DND-41 (cell line): ENCODE data around the gene ST14.

Source experiments
- ATAC-seq: fragments of 200-7000 bp; cut with Tn5 transposase; 3 replicates; pipeline ENCODE4 v1.9.1; 2021; ENCODE audit warnings: low read depth; ENCODE audit not compliant: insufficient read depth
- DNase-seq: peaks from one replicate; pipeline ENCODE4 v3.0.0-alpha.2; 2020
- H2AFZ ChIP-seq: 2 replicates; pipeline ENCODE4 v1.6.0; 2012; ENCODE audit warnings: low read depth, low read length
- H3K27ac ChIP-seq: 2 replicates; pipeline ENCODE4 v1.5.1; 2012; ENCODE audit warnings: low read length, inconsistent platforms
- H3K27me3 ChIP-seq: fragments of 200-600 bp; sonication (generic); 2 replicates; pipeline ENCODE4 v1.6.0; 2012; ENCODE audit warnings: low read length, mild to moderate bottlenecking, inconsistent platforms; ENCODE audit not compliant: insufficient read depth, poor library complexity
- H3K36me3 ChIP-seq: 2 replicates; pipeline ENCODE4 v1.5.1; 2012; ENCODE audit warnings: low read length, inconsistent platforms; ENCODE audit not compliant: insufficient read depth
- H3K4me1 ChIP-seq: 2 replicates; pipeline ENCODE4 v1.5.1; 2012; ENCODE audit warnings: mild to moderate bottlenecking, low read length; ENCODE audit not compliant: insufficient read depth
- H3K4me2 ChIP-seq: 2 replicates; pipeline ENCODE4 v1.6.0; 2012; ENCODE audit warnings: mild to moderate bottlenecking, moderate library complexity, low read length, inconsistent platforms; ENCODE audit not compliant: insufficient read depth
- H3K4me3 ChIP-seq, 2 experiments: fragments of 200-600 bp in 1 of 2; shearing (Covaris generic) in 1 of 2; 2 replicates each; pipeline ENCODE4 v1.5.1; 2012 to 2016; ENCODE audit warnings: inconsistent platforms in 2 of 2, low read length in 2 of 2, mild to moderate bottlenecking in 2 of 2, low read depth in 1 of 2, moderate library complexity in 1 of 2
- H3K79me2 ChIP-seq: 2 replicates; pipeline ENCODE4 v1.6.0; 2012; ENCODE audit warnings: low read length, inconsistent platforms; ENCODE audit not compliant: insufficient read depth
- H3K9ac ChIP-seq: 2 replicates; pipeline ENCODE4 v1.6.0; 2012; ENCODE audit warnings: low read depth, mild to moderate bottlenecking, inconsistent platforms, low read length, moderate library complexity
- H3K9me3 ChIP-seq: 2 replicates; pipeline ENCODE4 v1.5.1; 2012; ENCODE audit warnings: low read length, moderate library complexity, mild to moderate bottlenecking, inconsistent platforms; ENCODE audit not compliant: insufficient read depth, severe bottlenecking
- H4K20me1 ChIP-seq: 2 replicates; pipeline ENCODE4 v1.6.0; 2012; ENCODE audit warnings: low read length; ENCODE audit not compliant: insufficient read depth
- CTCF ChIP-seq: IDR thresholded peaks from 2 replicates; pipeline ENCODE4 v1.5.1; 2012; ENCODE audit warnings: borderline replicate concordance, low read length, moderate library complexity, mild to moderate bottlenecking; ENCODE audit not compliant: poor library complexity, severe bottlenecking; ENCODE audit errors: extremely low read depth
- EZH2 ChIP-seq: IDR thresholded peaks from 3 replicates; pipeline ENCODE4 v1.6.1; 2012; ENCODE audit warnings: borderline replicate concordance, low read depth, mild to moderate bottlenecking, moderate library complexity, low read length, inconsistent platforms; ENCODE audit not compliant: severe bottlenecking

ST14 gene

GRCh38 chr11:130174642-130175041 lies 15.1 kb downstream of the ST14 start:
- Histone ChIP-seq H3K4me2 (no peak overlapping the region), H3K27me3 (no peaks in the 10 kb centered on the region), H3K9me3 (no peaks in the 10 kb centered on the region), H3K79me2 (no peaks in the 10 kb centered on the region), H3K27ac (no peak overlapping the region), H2AFZ (no peak overlapping the region), H3K4me1 (no peaks in the 10 kb centered on the region), H4K20me1 (no peaks in the 10 kb centered on the region), H3K36me3 (no peaks in the 10 kb centered on the region), H3K9ac (no peak overlapping the region), H3K4me3 (no peak overlapping the region)
- TF ChIP-seq CTCF (no peak), EZH2 (no peak)
- DNase-seq (no peak), ATAC-seq (no peak)

- no peak for TF ChIP-seq CTCF
- no peak for TF ChIP-seq EZH2
Measured at GRCh38 chr11:130175898-130176297, 16.3 kb downstream of the ST14 start.

GRCh38 chr11:130177782-130178181 lies 18.2 kb downstream of the ST14 start:
- H3K4me1 ChIP-seq, result no peaks in the 10 kb centered on the region
- H3K27ac ChIP-seq, result no peak overlapping the region
- H3K36me3 ChIP-seq, result no peaks in the 10 kb centered on the region
- H3K79me2 ChIP-seq, result no peaks in the 10 kb centered on the region
- H3K4me3 ChIP-seq, result no peak overlapping the region
- no peak overlapping the region for H2AFZ ChIP-seq
- DNase-seq, result no peak
- no peak for ATAC-seq
- no peaks in the 10 kb centered on the region for H4K20me1 ChIP-seq
- no peaks in the 10 kb centered on the region for H3K9me3 ChIP-seq
- TF ChIP-seq CTCF (no peak), EZH2 (no peak)
- H3K4me2 ChIP-seq, result no peak overlapping the region
- no peak overlapping the region for H3K9ac ChIP-seq
- no peaks in the 10 kb centered on the region for H3K27me3 ChIP-seq

More at GRCh38 chr11:130175898-130176297, 16.3 kb downstream of the ST14 start:
- H3K4me3 ChIP-seq, result no peak overlapping the region
- DNase-seq (no peak), ATAC-seq (no peak; the same call in 2 of the 3 replicates)
- no peaks in the 10 kb centered on the region for H3K9me3 ChIP-seq
- no peaks in the 10 kb centered on the region for H3K79me2 ChIP-seq
- no peak overlapping the region for H2AFZ ChIP-seq
- H3K4me2 ChIP-seq, result no peak overlapping the region
- H3K36me3 ChIP-seq, result no peaks in the 10 kb centered on the region
- H3K27me3 ChIP-seq, result no peaks in the 10 kb centered on the region
- H3K9ac ChIP-seq, result no peak overlapping the region
- H3K27ac ChIP-seq, result no peak overlapping the region
- H3K4me1 ChIP-seq, result no peaks in the 10 kb centered on the region
- H4K20me1 ChIP-seq, result no peaks in the 10 kb centered on the region
